ENCODE data around the gene YIPF1.

DNA sequence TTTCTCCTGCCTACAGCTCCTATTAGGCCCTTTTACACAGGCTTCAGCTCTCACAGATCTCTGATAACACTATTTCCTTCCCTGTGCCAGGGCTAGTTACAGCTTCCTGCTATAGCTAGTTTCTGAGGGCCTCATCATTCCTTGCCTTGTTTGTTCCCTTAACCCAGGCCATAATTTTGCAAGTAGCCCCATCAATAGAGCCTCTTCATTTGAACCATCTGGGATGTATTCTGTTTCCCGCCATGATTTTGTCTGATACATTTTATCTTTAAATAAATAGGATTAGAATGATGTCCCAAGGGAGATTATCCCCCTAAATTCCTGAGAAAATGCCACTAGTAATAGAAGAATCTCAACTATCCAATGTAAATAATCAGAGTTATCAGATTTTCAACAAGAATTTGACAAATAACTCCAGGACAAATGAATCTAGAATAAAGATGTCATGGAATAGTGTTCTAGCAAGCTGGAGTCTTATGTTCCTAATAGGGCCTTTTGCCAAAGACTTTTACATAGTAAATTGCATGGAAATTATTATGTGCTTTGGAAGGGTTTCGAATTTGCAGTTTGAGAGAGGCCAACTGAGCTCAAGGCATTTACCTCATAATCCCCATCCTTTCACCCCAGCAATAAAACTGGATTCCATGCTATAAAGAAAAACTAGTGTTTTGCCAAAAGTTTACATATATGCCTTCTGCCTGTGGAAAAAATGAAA is 39.8 kb upstream of the YIPF1 start:
- no peak for TF ChIP-seq EZH2 (IDR thresholded peaks at IDR 0.05; ENCODE audit: borderline replicate concordance, insufficient read depth, low read depth, low read length, poor library complexity, severe bottlenecking)
- TF ChIP-seq, protein P1, sequence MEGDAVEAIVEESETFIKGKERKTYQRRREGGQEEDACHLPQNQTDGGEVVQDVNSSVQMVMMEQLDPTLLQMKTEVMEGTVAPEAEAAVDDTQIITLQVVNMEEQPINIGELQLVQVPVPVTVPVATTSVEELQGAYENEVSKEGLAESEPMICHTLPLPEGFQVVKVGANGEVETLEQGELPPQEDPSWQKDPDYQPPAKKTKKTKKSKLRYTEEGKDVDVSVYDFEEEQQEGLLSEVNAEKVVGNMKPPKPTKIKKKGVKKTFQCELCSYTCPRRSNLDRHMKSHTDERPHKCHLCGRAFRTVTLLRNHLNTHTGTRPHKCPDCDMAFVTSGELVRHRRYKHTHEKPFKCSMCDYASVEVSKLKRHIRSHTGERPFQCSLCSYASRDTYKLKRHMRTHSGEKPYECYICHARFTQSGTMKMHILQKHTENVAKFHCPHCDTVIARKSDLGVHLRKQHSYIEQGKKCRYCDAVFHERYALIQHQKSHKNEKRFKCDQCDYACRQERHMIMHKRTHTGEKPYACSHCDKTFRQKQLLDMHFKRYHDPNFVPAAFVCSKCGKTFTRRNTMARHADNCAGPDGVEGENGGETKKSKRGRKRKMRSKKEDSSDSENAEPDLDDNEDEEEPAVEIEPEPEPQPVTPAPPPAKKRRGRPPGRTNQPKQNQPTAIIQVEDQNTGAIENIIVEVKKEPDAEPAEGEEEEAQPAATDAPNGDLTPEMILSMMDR (IDR thresholded peaks at IDR 0.05) = no peak

Data from B cell (primary cell).